Keratinocyte (primary cell): ENCODE measurements around the gene KCNIP3.

Source experiments
- CTCF ChIP-seq, 3 experiments: IDR thresholded peaks in 1 of 3; conservative IDR thresholded peaks in 1 of 3; optimal IDR thresholded peaks in 1 of 3; 2 replicates in 2 of 3; 3 replicates in 1 of 3; pipeline versions ENCODE3 to v1.5.1; 2011; ENCODE audit warnings: low read length in 3 of 3, mild to moderate bottlenecking in 3 of 3, moderate library complexity in 2 of 3, control low read depth in 1 of 3, inconsistent platforms in 1 of 3; ENCODE audit not compliant: insufficient read depth in 2 of 3; ENCODE audit errors: extremely low read depth in 1 of 3
- EZH2 ChIP-seq: IDR thresholded peaks from one replicate; pipeline ENCODE4 v1.6.1; 2012; ENCODE audit warnings: inconsistent platforms, mild to moderate bottlenecking, low read length, moderate library complexity

GRCh38 chr2:95372845-95373244 is 75.7 kb downstream of the KCNIP3 start:
- TF ChIP-seq CTCF (optimal IDR thresholded peaks at IDR 0.05 in 1 of 3, IDR thresholded peaks at IDR 0.05 in 1 of 3, conservative IDR thresholded peaks at IDR 0.05 in 1 of 3; ENCODE audit: extremely low read depth in 1 of 3, insufficient read depth in 2 of 3, low read length in 3 of 3) (no peak), EZH2 (no peak)
